Neural cell (in vitro differentiated cells): ENCODE results near the gene SKIDA1.

Source experiments
- CTCF ChIP-seq: fragments of 450-650 bp; IDR thresholded peaks from 2 replicates; pipeline ENCODE4 v1.5.1; 2014; ENCODE audit warnings: antibody characterized with exemption, mild to moderate bottlenecking, moderate library complexity; ENCODE audit not compliant: poor library complexity, severe bottlenecking
- EP300 ChIP-seq: fragments of 450-650 bp; conservative IDR thresholded peaks from 2 replicates; pipeline ENCODE4 v1.6.1; 2014; ENCODE audit warnings: antibody characterized with exemption, mild to moderate bottlenecking, moderate library complexity; ENCODE audit not compliant: poor library complexity, severe bottlenecking
- EZH2 ChIP-seq: fragments of 200-600, 300-800 bp; shearing (Covaris generic), sonication (generic); IDR thresholded peaks from 2 replicates; pipeline ENCODE4 v1.6.1; 2014; ENCODE audit warnings: antibody characterized with exemption, low read length, borderline replicate concordance, mild to moderate bottlenecking; ENCODE audit not compliant: insufficient read depth, poor library complexity, severe bottlenecking
- MXI1 ChIP-seq: fragments of 450-650 bp; conservative IDR thresholded peaks from 2 replicates; pipeline ENCODE4 v1.6.1; 2014; ENCODE audit warnings: antibody characterized with exemption, mild to moderate bottlenecking; ENCODE audit not compliant: poor library complexity, severe bottlenecking
- POLR2AphosphoS5 ChIP-seq: IDR thresholded peaks from 2 replicates; pipeline ENCODE4 v1.6.1; 2012
- TAF1 ChIP-seq: IDR thresholded peaks from 2 replicates; pipeline ENCODE4 v1.6.1; 2012; ENCODE audit warnings: low read depth

- TF ChIP-seq CTCF (no peak), POLR2AphosphoS5 (no peak), MXI1 (no peak), EZH2 (no peak), EP300 (no peak), TAF1 (no peak)
Measured at GRCh38 chr10:21493784-21494183, 31.7 kb downstream of the SKIDA1 start.
